OCI-M2 (cell line): Measurements from ENCODE around the gene PPP2R5D.
"Not testable (repeated sequence)": the region's sequence is repeated elsewhere in the genome, so short reads cannot be mapped to it uniquely, and the experiment has no call there.

Experiments
- DNase-seq: peaks from one replicate; lab custom pipeline; 2025; ENCODE audit not compliant: unreplicated experiment; lab: John Stamatoyannopoulos, UW

Gene PPP2R5D

DNA sequence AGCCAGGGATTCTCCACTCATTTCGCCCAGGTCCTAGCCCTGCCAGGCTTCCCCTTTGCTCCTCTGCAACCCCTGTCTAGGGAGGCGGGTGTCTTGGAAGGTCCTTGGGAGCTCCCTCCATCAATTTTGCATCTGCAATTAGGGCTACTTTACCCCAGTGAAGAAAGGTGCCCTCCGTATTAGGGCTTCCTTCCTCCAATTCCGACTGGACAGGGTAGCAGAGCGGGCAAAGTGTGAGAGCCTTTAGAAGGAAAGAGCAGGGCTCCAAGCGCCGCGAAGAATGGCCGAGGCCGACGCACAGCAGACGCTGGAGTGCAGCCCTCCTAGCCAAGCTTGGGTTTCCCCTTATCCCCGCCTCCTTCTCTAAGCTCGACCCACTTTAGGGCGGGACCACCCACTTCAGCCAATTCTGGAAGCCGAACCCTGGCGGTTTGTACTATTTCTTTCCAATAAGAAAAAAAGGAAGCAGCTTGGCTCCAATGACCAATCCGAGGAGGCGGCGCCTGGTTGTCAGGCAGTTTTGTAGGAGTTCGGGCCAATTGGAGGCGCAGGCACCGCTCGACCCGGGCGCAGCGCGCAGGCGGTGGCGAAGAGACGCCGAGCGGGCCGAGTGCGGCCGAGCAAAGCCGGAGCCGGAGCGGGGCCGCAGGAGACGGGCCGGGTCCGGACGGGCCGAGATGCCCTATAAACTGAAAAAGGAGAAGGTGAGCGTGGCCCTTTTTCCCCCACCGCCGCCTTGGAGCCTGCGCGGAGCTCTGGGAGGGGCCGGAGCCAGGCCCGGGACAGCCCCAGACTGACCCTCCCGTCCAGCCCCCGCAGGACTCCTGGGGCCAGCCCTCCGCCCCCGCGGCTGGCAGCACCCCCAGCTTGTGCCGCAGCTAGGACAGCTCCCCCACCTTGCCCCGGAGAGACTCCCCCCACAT lies at the start of gene PPP2R5D:
PPP2R5D (plus strand) TSS at position 570 of the 923 bp plus-strand sequence; CDS start at position 678, 108 bp downstream.
- peak; percentile 94 for DNase-seq

GRCh38 chr6:42935322-42935721 lies 49.0 kb upstream of the PPP2R5D start:
- DNase-seq, result no peak

GRCh38 chr6:42936398-42936797 lies 48.0 kb upstream of the PPP2R5D start:
- DNase-seq, result no peak

DNA sequence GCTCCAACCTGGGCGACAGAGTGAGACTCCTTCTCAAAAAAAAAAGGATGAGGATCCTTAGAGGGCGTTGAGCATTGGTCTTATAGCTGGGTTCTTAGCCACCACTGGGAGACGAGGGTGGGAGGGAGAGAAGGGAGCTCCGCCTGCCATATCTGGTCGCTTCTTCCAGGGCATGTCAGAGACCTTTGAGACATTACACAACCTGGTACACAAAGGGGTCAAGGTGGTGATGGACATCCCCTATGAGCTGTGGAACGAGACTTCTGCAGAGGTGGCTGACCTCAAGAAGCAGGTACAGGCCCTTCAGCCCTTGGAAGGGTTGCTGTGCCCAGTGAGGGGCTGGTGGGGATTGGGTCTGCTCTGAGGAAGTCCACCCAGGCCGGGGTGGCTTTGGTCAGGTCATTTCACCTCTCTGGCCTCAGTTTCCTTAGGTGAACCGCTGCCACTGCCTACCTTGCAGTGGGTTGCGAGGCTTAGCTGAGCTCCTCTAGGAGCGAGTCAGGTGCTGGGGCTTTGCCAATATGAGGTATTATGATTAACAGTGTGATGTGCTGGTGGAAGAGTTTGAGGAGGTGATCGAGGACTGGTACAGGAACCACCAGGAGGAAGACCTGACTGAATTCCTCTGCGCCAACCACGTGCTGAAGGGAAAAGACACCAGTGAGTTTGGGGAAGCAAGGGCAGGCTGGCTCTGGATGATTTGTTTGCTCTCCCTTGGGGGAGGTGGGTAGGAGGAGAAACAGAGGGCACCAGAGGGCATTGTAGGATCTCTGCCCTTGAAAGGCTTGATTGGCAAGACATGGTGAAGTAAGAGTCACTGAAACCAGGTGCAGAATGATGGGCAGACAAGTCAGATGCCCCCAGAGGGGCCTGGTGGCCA lies 46.6 kb upstream of the PPP2R5D start:
- DNase-seq, result no peak

DNA sequence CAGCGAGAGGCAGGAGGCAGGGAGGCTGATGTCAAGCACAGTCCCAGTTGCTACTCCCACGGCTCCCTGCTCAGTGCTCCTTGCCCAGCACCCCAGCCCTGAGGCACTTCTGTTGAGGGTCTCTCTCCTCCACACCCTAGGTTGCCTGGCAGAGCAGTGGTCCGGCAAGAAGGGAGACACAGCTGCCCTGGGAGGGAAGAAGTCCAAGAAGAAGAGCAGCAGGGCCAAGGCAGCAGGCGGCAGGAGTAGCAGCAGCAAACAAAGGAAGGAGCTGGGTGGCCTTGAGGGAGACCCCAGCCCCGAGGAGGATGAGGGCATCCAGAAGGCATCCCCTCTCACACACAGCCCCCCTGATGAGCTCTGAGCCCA lies 46.0 kb upstream of the PPP2R5D start:
- no peak for DNase-seq

DNA sequence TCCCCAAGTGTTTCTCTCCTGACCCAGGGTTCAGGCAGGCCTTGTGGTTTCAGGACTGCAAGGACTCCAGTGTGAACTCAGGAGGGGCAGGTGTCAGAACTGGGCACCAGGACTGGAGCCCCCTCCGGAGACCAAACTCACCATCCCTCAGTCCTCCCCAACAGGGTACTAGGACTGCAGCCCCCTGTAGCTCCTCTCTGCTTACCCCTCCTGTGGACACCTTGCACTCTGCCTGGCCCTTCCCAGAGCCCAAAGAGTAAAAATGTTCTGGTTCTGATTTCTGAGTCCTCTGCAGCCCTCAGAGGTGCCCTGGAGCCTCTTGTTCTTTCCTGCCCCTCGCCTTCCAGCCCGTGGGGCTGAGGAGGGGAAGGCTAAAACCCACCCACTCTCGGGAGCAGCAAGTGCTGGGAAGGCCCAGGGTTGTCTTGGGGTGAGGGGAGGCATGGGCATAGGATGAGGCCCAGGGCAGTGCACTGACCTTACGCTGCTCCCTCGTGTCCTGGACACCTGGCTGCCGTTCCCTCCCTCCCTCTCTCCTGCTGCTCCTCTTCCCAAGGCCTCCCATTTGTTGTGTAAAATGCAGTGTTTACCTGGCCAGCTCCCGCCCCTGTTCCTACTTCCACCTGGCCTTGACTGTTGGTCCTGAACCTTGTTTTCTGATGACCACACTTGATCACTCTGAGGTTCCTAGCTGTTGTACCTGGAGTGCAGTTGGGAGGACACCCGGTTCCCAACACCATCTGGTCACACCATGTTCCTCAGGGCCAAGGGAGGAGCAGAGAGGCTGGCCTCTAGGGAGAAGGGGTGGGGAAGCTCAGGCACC lies 45.2 kb upstream of the PPP2R5D start:
- DNase-seq, result no peak

GRCh38 chr6:42939810-42940167 lies 44.6 kb upstream of the PPP2R5D start:
- no peak for DNase-seq

DNA sequence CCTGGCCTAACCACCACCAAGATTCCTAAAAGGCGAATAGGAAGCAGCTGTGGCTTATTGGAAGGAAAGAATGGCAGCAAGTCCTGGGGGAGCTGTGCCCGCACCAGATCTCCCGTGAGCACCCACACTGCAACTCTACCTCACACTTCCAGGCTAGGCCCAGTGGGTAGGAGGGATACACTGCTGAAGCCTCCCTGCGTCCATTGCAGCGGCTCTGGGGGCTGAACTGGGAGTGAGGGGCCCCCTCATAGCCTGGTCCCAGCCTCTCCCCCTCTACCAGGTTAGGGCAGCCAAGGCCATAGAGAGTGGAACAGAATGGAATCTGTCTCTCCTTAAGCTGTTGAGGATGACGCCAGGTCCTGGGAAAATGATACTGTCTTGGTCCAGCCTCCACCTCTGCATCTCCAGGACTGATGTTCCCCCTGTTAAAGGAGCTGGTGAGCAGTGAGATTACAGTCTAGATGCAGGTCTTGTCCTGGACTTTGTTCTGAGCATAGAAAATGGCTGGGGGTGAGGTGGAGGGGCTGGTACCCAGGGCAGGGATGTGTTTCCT lies 43.8 kb upstream of the PPP2R5D start:
- DNase-seq, result no peak

GRCh38 chr6:42941356-42941755 lies 43.0 kb upstream of the PPP2R5D start:
- not testable (repeated sequence) for DNase-seq

DNA sequence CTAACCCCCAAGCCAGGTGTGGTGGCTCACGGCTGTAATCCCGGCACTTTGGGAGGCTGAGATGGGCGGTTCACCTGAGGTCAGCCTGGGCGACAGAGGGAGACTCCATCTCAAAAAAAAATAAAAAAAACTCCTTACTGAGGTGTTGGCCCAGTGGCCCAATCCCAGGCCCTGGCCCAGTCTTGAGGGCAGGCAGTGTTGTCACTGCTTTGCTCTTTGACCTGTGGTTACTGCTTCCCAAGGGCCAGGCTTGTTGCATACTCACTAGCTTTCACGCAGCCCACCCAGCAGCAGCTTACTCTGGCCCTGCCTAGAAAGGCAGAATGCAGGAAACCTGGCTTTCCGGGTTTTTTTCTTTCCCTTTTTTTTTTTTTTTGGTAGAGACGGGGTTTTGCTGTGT lies 41.9 kb upstream of the PPP2R5D start:
- DNase-seq, result no peak

DNA sequence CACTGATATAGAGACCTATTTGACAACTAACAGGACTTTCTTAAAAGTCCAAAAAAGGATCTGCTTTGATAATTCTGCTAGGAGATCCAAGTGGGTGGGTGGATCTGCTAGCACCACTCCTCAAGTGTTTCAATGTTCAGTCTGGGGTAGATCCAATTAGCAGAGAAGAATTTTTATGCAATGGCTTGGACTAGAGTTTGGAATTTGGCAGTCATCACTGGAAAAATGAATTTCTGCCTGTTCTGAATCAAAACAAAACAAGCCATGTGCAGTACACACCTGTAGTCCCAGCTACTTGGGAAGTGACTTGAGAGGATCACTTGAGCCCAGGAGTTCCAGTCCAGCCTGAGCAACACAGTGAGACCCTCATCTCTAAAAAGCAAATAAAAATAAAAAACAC lies 36.4 kb upstream of the PPP2R5D start:
- no peak for DNase-seq

DNA sequence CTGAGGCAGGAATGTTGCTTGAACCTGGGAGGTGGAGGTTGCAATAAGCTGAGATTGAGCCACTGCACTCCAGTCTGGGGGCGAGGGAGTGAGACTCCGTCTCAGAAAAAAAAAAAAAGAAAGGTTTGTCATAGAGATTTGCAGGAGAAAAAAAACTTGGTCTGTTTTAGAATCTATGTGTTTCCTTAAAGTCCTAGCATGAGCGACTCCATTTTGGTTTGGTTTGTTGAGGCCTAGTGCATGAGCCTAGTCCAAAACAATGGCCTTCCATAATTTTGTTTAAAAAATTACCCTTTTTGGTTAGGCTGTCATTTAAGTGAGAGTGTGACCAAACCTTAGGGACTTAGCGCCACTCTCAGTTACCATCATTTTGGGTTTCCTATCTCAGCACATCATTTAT lies 32.0 kb upstream of the PPP2R5D start:
- DNase-seq, result no peak

DNA sequence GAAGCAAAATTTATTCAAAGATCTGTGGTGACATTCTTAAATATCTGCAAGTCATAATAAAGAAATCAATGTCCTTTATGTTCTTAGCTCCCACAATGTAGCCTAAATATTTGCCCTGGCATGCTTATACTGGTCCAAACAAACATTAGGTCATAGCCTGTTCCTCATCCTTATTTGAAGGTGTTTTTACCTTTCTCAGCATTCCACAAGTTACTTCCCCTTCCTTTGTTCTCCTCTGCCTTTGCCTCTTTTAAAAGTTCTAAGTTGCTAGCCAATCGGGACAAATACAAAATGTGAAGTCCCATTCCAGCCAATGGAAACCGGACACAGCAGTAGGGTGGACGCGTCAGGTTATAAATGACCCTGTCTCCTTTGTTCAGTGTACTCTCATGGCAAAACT lies 30.0 kb upstream of the PPP2R5D start:
- DNase-seq, result not testable (repeated sequence)

GRCh38 chr6:42958125-42958524 lies 26.2 kb upstream of the PPP2R5D start:
- DNase-seq, result no peak

- DNase-seq, result no peak
These were observed 24.5 kb upstream of the PPP2R5D start for GRCh38 chr6:42959917-42960242.

DNA sequence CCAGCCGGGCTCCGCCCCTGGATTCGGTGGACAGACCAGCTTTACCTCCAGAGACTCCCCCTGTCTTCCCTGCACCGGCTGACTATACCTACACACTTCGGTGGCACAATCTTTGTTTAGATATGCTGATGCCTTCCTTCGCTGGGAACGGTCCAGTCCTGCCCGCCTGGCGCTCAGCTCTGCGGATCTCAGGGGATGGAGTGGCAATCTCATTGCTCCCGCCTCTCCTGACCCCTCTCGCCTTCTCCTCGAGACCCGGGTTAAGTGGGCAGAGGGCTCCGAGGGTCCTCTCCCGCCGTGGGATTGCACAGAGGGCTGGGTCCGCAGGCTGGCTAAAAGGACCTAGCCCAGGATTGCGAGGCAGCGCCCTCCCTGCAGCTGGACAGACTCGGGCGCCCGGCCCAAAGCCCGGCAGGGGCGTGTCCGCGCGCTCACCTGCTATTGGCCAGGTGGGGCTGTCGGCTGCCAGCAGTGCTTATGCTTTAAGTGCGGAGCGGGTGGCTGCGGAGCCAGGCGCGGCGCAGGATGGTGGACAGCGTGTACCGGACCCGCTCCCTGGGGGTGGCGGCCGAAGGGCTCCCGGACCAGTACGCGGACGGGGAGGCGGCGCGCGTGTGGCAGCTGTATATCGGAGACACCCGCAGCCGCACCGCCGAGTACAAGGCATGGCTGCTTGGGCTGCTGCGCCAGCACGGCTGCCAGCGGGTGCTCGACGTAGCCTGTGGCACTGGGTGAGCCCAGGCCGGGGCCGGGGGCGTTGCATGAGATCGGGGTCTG lies 23.9 kb upstream of the PPP2R5D start, which contains the start of gene GNMT:
GNMT (plus strand) TSS at position 512 of the 777 bp plus-strand sequence; CDS start at position 526, 14 bp downstream.
- no peak for DNase-seq

- no peak for DNase-seq
These were observed 23.3 kb upstream of the PPP2R5D start for GRCh38 chr6:42961020-42961470.

DNA sequence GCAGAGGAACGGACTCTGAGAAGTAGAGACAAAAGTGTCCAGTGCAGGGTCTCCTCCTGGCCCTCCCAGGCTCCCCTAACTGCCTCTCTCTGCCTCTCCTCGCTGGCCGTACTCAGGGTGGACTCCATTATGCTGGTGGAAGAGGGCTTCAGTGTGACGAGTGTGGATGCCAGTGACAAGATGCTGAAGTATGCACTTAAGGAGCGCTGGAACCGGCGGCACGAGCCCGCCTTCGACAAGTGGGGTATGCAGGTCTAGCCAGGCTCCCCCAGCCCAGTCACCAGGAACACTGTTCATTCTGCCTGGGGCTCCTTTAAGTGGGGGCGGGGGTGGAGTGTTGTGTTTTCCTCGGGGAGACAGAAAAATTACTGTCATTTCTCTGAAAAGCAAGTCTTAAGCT lies 22.3 kb upstream of the PPP2R5D start:
- no peak for DNase-seq

- no peak for DNase-seq
These were observed 21.7 kb upstream of the PPP2R5D start for GRCh38 chr6:42962502-42963178.
